ENCODE data around the gene KCTD3. TPM values are rescaled to one million over a fixed set of nuclear protein-coding genes. Genes with fewer than 3 reads are reported as not detected.

Gene KCTD3
- total RNA-seq, 1 donor from 2014 or later, result 24.7 TPM

- TF ChIP-seq, protein P1, sequence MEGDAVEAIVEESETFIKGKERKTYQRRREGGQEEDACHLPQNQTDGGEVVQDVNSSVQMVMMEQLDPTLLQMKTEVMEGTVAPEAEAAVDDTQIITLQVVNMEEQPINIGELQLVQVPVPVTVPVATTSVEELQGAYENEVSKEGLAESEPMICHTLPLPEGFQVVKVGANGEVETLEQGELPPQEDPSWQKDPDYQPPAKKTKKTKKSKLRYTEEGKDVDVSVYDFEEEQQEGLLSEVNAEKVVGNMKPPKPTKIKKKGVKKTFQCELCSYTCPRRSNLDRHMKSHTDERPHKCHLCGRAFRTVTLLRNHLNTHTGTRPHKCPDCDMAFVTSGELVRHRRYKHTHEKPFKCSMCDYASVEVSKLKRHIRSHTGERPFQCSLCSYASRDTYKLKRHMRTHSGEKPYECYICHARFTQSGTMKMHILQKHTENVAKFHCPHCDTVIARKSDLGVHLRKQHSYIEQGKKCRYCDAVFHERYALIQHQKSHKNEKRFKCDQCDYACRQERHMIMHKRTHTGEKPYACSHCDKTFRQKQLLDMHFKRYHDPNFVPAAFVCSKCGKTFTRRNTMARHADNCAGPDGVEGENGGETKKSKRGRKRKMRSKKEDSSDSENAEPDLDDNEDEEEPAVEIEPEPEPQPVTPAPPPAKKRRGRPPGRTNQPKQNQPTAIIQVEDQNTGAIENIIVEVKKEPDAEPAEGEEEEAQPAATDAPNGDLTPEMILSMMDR (conservative IDR thresholded peaks at IDR 0.05; ENCODE audit: low read depth, low read length), result no peak
- DNase-seq (ENCODE audit: low read depth), result peak; percentile 49
- no peak overlapping the region for H3K4me3 ChIP-seq (ENCODE audit: low read depth, low read length)
These were observed 24.8 kb upstream of the KCTD3 start for GRCh38 chr1:215542301-215542700.

GRCh38 chr1:215543191-215543606 lies 23.9 kb upstream of the KCTD3 start:
- peak; percentile 87 for DNase-seq (ENCODE audit: low read depth)
- TF ChIP-seq, protein P1 (conservative IDR thresholded peaks at IDR 0.05; ENCODE audit: low read depth, low read length), result no peak

DNA sequence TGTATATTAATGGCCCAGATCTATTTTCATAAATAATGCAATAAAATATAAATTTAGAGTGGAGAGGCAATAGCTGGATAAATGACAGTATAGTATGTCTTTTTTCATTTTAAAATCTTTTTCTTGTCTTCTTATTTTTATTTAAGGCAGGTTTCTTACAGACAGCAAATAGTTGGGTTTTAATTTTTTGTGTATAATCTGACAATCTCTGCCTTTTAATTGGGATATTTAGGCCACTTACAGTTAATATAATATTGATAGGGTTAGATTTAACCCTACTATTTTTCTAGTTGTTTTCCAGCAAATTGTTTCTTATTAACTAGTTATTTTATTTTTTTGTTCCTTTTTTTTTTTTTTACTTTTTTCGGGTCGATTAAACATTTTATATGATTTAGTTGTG lies 23.3 kb upstream of the KCTD3 start:
- TF ChIP-seq, protein P1 (conservative IDR thresholded peaks at IDR 0.05; ENCODE audit: low read depth, low read length), result no peak

More at GRCh38 chr1:215543191-215543606, 23.9 kb upstream of the KCTD3 start:
- H3K4me3 ChIP-seq (ENCODE audit: low read depth, low read length), result no peak overlapping the region

DNA sequence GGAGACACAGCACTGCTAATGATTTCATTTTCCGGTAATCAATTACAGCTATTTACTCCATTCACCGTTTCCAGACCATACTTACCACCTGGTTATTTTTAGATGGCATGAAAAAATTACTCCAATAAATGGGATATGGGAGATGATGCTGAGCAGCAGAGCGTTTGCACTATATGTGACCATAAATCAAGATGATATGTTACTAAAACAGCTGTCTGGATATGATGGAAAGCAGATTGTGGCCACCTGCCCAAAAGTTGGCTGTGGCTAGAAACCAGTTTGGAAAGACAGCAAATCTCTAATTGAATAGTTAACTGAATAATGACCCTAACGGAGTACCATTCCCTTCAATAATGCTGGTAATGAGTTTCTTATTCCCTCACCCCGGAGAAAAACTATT lies 22.5 kb upstream of the KCTD3 start:
- no peak for DNase-seq (ENCODE audit: low read depth)
- TF ChIP-seq, protein P1 (conservative IDR thresholded peaks at IDR 0.05; ENCODE audit: low read depth, low read length), result no peak
- H3K4me3 ChIP-seq (ENCODE audit: low read depth, low read length), result no peak overlapping the region

More for the DNA sequence above, 23.3 kb upstream of the KCTD3 start:
- DNase-seq (ENCODE audit: low read depth), result no peak
- H3K4me3 ChIP-seq (ENCODE audit: low read depth, low read length), result no peak overlapping the region

GRCh38 chr1:215545096-215545495 lies 22.0 kb upstream of the KCTD3 start:
- DNase-seq (ENCODE audit: low read depth), result no peak
- TF ChIP-seq, protein P1 (conservative IDR thresholded peaks at IDR 0.05; ENCODE audit: low read depth, low read length), result no peak
- no peak overlapping the region for H3K4me3 ChIP-seq (ENCODE audit: low read depth, low read length)

GRCh38 chr1:215547011-215547410 lies 20.1 kb upstream of the KCTD3 start:
- TF ChIP-seq, protein P1 (conservative IDR thresholded peaks at IDR 0.05; ENCODE audit: low read depth, low read length), result no peak
- H3K4me3 ChIP-seq (ENCODE audit: low read depth, low read length), result no peak overlapping the region
- DNase-seq (ENCODE audit: low read depth), result no peak

DNA sequence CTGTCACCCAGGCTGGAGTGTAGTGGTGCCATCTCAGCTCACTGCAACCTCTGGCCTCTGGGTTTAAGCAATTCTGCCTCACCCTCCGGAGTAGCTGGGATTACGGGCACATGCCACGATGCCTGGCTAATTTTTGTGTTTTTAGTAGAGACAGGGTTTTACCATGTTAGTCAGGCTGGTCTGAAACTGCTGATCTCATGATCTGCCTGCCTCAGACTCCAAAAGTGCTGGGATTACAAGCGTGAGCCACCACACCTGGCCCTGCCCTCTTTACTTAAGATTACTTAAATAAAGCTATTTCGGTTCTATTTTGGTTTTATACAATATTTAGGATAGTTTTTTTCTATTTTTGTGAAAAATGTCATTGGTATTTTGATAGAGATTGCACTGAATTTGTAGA lies 15.3 kb upstream of the KCTD3 start:
- TF ChIP-seq, protein P1 (conservative IDR thresholded peaks at IDR 0.05; ENCODE audit: low read depth, low read length), result no peak

More for the DNA sequence above, 15.3 kb upstream of the KCTD3 start:
- no peak for DNase-seq (ENCODE audit: low read depth)
- H3K4me3 ChIP-seq (ENCODE audit: low read depth, low read length), result no peak overlapping the region
